ENCODE results near the gene CAMTA1. TPM values are rescaled to one million over a fixed set of nuclear protein-coding genes. Genes with fewer than 3 reads are reported as not detected.

Gene CAMTA1
- total RNA-seq, 1 experiment from 2014 or later = 60.0 TPM

DNA sequence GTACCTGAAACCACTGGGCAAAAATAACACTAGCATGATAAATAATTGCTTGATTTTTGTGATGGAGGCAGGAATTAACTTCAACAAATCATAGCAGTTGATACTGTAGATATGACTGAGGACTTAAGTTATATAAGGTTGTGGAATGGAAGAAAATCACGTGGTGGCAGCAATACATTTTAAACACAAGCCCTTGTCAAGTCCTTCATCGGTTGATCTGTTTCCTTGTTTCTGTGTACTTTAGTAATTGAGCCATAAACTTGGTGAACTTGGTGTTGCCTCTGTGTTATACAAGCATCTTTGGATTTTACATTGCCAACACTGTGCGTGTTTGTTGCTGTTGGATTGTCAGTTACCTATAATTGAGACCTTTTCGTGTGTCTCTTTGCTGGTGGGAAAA lies 114.4 kb downstream of the CAMTA1 start:
- no peaks in the 10 kb centered on the region for H3K4me1 ChIP-seq
- ChIA-PET POLR2A (no interaction called here), CTCF (no interaction called here)
- H3K36me3 ChIP-seq (ENCODE audit: control insufficient read depth, insufficient read depth, low read length) = no peaks in the 10 kb centered on the region
- Mint-ChIP-seq H3K9me3 (ENCODE audit: unreplicated experiment) (no peaks in the 10 kb centered on the region), H3K36me3 (ENCODE audit: insufficient read depth, unreplicated experiment) (no peaks in the 10 kb centered on the region), H3K4me1 (ENCODE audit: low read depth, unreplicated experiment) (no peaks in the 10 kb centered on the region), H3K27ac (ENCODE audit: unreplicated experiment) (no peak overlapping the region), H3K4me3 (ENCODE audit: unreplicated experiment) (no peak overlapping the region), H3K27me3 (ENCODE audit: insufficient read depth, unreplicated experiment) (no peaks in the 10 kb centered on the region)
- no peak for TF ChIP-seq CTCF (IDR thresholded peaks at IDR 0.05; ENCODE audit: insufficient read depth in 1 of 2, low read depth in 1 of 2, low read length in 1 of 2, severe bottlenecking in 1 of 2, unreplicated experiment in 1 of 2)
- no peaks in the 10 kb centered on the region for H3K27me3 ChIP-seq (replicated peaks; ENCODE audit: control insufficient read depth, insufficient read depth, low read length)
- H3K9me3 ChIP-seq = no peaks in the 10 kb centered on the region
- intact Hi-C loops (cut with micrococcal nuclease; ENCODE audit: unreplicated experiment) = no loop called here
- BruUV-seq (replicated peaks) = no TSS peak
- no peak overlapping the region for H3K4me3 ChIP-seq (ENCODE audit: low read depth, low read length)
- DNase-seq = no peak

GRCh38 chr1:6902153-6902552 lies 116.9 kb downstream of the CAMTA1 start:
- Mint-ChIP-seq H3K4me1 (ENCODE audit: low read depth, unreplicated experiment) (no peaks in the 10 kb centered on the region), H3K4me3 (ENCODE audit: unreplicated experiment) (no peak overlapping the region), H3K27ac (ENCODE audit: unreplicated experiment) (no peak overlapping the region), H3K36me3 (ENCODE audit: insufficient read depth, unreplicated experiment) (no peaks in the 10 kb centered on the region), H3K9me3 (ENCODE audit: unreplicated experiment) (no peaks in the 10 kb centered on the region), H3K27me3 (ENCODE audit: insufficient read depth, unreplicated experiment) (no peaks in the 10 kb centered on the region)
- H3K4me1 ChIP-seq = no peaks in the 10 kb centered on the region
- H3K9me3 ChIP-seq = no peaks in the 10 kb centered on the region
- DNase-seq = no peak
- ChIA-PET CTCF (no interaction called here), POLR2A (no interaction called here)
- no peaks in the 10 kb centered on the region for H3K27me3 ChIP-seq (replicated peaks; ENCODE audit: control insufficient read depth, insufficient read depth, low read length)
- H3K4me3 ChIP-seq (ENCODE audit: low read depth, low read length) = no peak overlapping the region
- H3K36me3 ChIP-seq (ENCODE audit: control insufficient read depth, insufficient read depth, low read length) = no peaks in the 10 kb centered on the region
- intact Hi-C loops (cut with micrococcal nuclease; ENCODE audit: unreplicated experiment) = no loop called here
- BruUV-seq (replicated peaks) = no TSS peak
- no peak for TF ChIP-seq CTCF (IDR thresholded peaks at IDR 0.05; ENCODE audit: insufficient read depth in 1 of 2, low read depth in 1 of 2, low read length in 1 of 2, severe bottlenecking in 1 of 2, unreplicated experiment in 1 of 2)

GRCh38 chr1:6904476-6905170 lies 119.4 kb downstream of the CAMTA1 start:
- Histone ChIP-seq H3K27me3 (replicated peaks; ENCODE audit: control insufficient read depth, insufficient read depth, low read length) (no peaks in the 10 kb centered on the region), H3K36me3 (ENCODE audit: control insufficient read depth, insufficient read depth, low read length) (no peaks in the 10 kb centered on the region), H3K4me3 (ENCODE audit: low read depth, low read length) (no peak overlapping the region), H3K9me3 (no peaks in the 10 kb centered on the region), H3K4me1 (no peaks in the 10 kb centered on the region)
- POLR2A ChIA-PET = no interaction called here
- no peak for TF ChIP-seq CTCF (IDR thresholded peaks at IDR 0.05; ENCODE audit: insufficient read depth in 1 of 2, low read depth in 1 of 2, low read length in 1 of 2, severe bottlenecking in 1 of 2, unreplicated experiment in 1 of 2)
- H3K36me3 Mint-ChIP-seq (ENCODE audit: insufficient read depth, unreplicated experiment) = no peaks in the 10 kb centered on the region
- H3K9me3 Mint-ChIP-seq (ENCODE audit: unreplicated experiment) = no peaks in the 10 kb centered on the region
- intact Hi-C loops (cut with micrococcal nuclease; ENCODE audit: unreplicated experiment) = no loop called here
- H3K4me3 Mint-ChIP-seq (ENCODE audit: unreplicated experiment) = no peak overlapping the region
- CTCF ChIA-PET = no interaction called here
- no peak overlapping the region for H3K27ac Mint-ChIP-seq (ENCODE audit: unreplicated experiment)
- no peaks in the 10 kb centered on the region for H3K27me3 Mint-ChIP-seq (ENCODE audit: insufficient read depth, unreplicated experiment)
- no TSS peak for BruUV-seq (replicated peaks)
- no peaks in the 10 kb centered on the region for H3K4me1 Mint-ChIP-seq (ENCODE audit: low read depth, unreplicated experiment)
- DNase-seq = no peak
